WERI-Rb-1 (cell line): ENCODE data around the gene IGF2BP2.

ENCODE experiments used
- DNase-seq: peaks from one replicate; pipeline ENCODE4 v3.0.0-alpha.2; 2020
- H3K27ac ChIP-seq: fragments of 250-450 bp; sonication (Bioruptor Pico); 2 replicates; pipeline ENCODE4 v1.5.1; 2020; ENCODE audit warnings: mild to moderate bottlenecking, moderate library complexity
- H3K27me3 ChIP-seq: fragments of 250-450 bp; sonication (Bioruptor Pico); 2 replicates; pipeline ENCODE4 v1.5.1; 2021; ENCODE audit warnings: mild to moderate bottlenecking, low read depth, moderate library complexity; ENCODE audit not compliant: insufficient read depth, severe bottlenecking
- H3K36me3 ChIP-seq: fragments of 250-450 bp; sonication (Bioruptor Pico); 2 replicates; pipeline ENCODE4 v1.5.1; 2020; ENCODE audit warnings: mild to moderate bottlenecking, moderate library complexity
- H3K4me3 ChIP-seq: 2 replicates; pipeline ENCODE4 v1.5.1; 2011; ENCODE audit warnings: low read depth, mild to moderate bottlenecking, control low read depth, low read length
- H3K9me3 ChIP-seq: fragments of 250-450 bp; sonication (Bioruptor Pico); 2 replicates; pipeline ENCODE4 v1.5.1; 2021; ENCODE audit warnings: mild to moderate bottlenecking, moderate library complexity; ENCODE audit not compliant: severe bottlenecking
- TF ChIP-seq, protein P1 (sequence below): IDR thresholded peaks from 2 replicates; pipeline ENCODE4 v1.5.1; 2011; ENCODE audit warnings: low read depth, mild to moderate bottlenecking, control low read depth, inconsistent platforms, low read length

Gene IGF2BP2

DNA sequence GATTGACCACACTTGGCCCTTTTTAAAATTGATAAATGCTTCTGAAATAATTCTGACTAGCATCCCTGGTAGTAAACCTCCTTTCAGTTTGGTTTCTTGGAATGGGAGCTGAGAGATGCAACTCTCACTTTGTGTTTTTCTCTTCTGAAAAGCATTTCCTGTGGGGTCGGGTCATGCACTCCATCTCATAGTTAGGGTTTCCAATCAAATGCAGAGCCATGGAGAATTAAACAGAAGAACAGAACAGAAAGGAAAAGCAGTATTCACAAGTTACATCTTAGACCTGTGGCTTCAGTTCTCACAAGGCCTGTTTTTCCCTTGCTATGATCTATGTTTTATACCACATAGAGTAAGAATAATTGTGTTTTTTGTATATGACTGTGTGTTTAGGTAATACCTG lies 199.1 kb downstream of the IGF2BP2 start:
- Histone ChIP-seq H3K27ac (no peak overlapping the region), H3K4me3 (no peak overlapping the region), H3K27me3 (no peaks in the 10 kb centered on the region), H3K36me3 (peaks cover 65% of the 10 kb centered on the region), H3K9me3 (no peaks in the 10 kb centered on the region)
- TF ChIP-seq, protein P1, sequence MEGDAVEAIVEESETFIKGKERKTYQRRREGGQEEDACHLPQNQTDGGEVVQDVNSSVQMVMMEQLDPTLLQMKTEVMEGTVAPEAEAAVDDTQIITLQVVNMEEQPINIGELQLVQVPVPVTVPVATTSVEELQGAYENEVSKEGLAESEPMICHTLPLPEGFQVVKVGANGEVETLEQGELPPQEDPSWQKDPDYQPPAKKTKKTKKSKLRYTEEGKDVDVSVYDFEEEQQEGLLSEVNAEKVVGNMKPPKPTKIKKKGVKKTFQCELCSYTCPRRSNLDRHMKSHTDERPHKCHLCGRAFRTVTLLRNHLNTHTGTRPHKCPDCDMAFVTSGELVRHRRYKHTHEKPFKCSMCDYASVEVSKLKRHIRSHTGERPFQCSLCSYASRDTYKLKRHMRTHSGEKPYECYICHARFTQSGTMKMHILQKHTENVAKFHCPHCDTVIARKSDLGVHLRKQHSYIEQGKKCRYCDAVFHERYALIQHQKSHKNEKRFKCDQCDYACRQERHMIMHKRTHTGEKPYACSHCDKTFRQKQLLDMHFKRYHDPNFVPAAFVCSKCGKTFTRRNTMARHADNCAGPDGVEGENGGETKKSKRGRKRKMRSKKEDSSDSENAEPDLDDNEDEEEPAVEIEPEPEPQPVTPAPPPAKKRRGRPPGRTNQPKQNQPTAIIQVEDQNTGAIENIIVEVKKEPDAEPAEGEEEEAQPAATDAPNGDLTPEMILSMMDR, result no peak
- no peak for DNase-seq

DNA sequence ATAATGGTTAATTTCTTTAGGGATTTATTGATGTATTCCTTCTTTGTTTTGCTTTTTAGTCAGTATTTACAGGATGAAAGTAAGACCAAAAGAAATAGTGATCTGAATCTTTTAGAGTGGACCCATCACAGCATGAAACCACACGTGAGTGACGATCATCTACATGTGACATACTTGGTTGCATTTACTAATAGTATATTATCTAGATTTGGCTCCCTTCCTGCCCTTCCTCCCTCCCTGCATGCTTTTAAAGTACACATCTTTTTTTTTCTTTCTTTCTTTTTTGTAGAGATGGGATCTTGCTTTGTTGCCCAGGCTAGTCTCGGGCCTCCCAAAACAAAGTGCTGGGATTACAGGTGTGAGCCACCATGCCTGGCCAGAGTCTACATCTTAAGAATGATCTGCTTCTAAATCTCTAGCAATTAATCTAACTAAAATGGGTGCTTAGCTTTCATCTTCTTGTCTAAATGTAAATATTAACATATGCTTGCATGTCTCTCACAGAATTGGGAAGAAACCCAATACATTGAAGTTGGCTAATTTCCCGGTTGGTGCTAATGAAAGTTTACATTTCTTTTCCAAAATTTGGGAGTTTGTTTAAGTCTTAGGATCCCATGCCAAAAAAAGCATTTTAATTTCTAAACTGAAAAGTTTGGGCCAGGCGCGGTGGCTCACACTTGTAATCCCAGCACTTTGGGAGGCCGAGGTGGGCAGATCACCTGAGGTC lies 200.7 kb downstream of the IGF2BP2 start:
- no peak overlapping the region for H3K4me3 ChIP-seq
- no peaks in the 10 kb centered on the region for H3K9me3 ChIP-seq
- no peaks in the 10 kb centered on the region for H3K27me3 ChIP-seq
- H3K27ac ChIP-seq, result no peak overlapping the region
- peaks cover 55% of the 10 kb centered on the region for H3K36me3 ChIP-seq
- no peak for DNase-seq
- TF ChIP-seq, protein P1, result no peak

DNA sequence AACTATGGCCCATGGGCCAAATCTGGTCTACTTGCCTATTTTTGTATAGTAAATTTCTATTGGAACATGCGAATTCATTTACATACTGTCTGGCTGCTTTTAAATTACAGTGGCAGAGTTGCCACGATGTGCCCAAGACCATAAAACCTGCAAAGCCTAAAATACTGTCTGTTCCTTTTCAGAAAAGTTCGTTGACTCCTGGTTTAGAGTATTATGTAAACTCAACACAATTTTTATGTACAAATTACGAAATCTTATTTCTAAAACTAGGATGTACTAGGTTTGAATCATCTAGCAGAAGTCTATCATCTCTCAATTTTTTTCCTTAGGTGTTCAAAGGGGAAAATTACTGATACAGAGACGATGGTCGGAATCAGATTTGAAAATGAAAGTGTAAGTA lies 211.8 kb downstream of the IGF2BP2 start:
- H3K4me3 ChIP-seq, result no peak overlapping the region
- H3K36me3 ChIP-seq, result peaks cover 70% of the 10 kb centered on the region
- DNase-seq, result no peak
- no peaks in the 10 kb centered on the region for H3K9me3 ChIP-seq
- H3K27me3 ChIP-seq, result no peaks in the 10 kb centered on the region
- no peak overlapping the region for H3K27ac ChIP-seq
- TF ChIP-seq, protein P1, result no peak

GRCh38 chr3:185606196-185606595 lies 218.6 kb downstream of the IGF2BP2 start:
- no peaks in the 10 kb centered on the region for H3K27me3 ChIP-seq
- peaks cover 55% of the 10 kb centered on the region for H3K36me3 ChIP-seq
- H3K9me3 ChIP-seq, result no peaks in the 10 kb centered on the region
- peak overlapping the region; percentile 81 for H3K27ac ChIP-seq
- TF ChIP-seq, protein P1, result no peak
- no peak overlapping the region for H3K4me3 ChIP-seq
- DNase-seq, result peak; percentile 45

DNA sequence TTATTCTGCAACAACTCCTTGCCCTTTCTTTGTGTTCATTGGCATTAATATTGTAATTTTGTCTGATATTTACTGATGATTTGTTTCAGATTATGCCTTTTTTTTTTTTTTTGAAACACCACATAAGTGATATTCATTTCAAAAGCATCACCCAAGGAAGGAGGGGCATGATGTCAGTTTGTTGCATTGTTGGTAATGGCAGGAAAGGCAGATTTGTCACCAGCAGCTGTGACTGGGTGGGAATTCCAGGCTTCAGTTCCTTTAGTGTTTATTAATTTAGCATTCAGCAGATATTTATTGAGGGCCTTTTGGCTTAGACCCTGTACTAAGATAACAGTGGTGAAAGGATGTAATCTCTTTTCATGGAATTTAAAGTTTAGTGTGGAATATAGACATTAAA lies 219.3 kb downstream of the IGF2BP2 start:
- H3K36me3 ChIP-seq, result peaks cover 53% of the 10 kb centered on the region
- TF ChIP-seq, protein P1, result no peak
- DNase-seq, result no peak
- peak overlapping the region; percentile 81 for H3K27ac ChIP-seq
- no peaks in the 10 kb centered on the region for H3K9me3 ChIP-seq
- no peaks in the 10 kb centered on the region for H3K27me3 ChIP-seq
- H3K4me3 ChIP-seq, result no peak overlapping the region

- H3K27me3 ChIP-seq, result no peaks in the 10 kb centered on the region
- TF ChIP-seq, protein P1, result no peak
- no peaks in the 10 kb centered on the region for H3K9me3 ChIP-seq
- no peak for DNase-seq
- no peak overlapping the region for H3K27ac ChIP-seq
- H3K36me3 ChIP-seq, result peaks cover 40% of the 10 kb centered on the region
- H3K4me3 ChIP-seq, result no peak overlapping the region
These were observed 229.3 kb downstream of the IGF2BP2 start for GRCh38 chr3:185595526-185595925.
